CD1c-positive myeloid dendritic cell (primary cell): ENCODE measurements around the gene MYO1A.
"Not testable (repeated sequence)": the region's sequence is repeated elsewhere in the genome, so short reads cannot be mapped to it uniquely, and the experiment has no call there.

Source experiments
- DNase-seq: peaks from one replicate; pipeline ENCODE4 v3.0.0-alpha.2; 2016; ENCODE audit errors: extremely low spot score

The MYO1A gene

DNA sequence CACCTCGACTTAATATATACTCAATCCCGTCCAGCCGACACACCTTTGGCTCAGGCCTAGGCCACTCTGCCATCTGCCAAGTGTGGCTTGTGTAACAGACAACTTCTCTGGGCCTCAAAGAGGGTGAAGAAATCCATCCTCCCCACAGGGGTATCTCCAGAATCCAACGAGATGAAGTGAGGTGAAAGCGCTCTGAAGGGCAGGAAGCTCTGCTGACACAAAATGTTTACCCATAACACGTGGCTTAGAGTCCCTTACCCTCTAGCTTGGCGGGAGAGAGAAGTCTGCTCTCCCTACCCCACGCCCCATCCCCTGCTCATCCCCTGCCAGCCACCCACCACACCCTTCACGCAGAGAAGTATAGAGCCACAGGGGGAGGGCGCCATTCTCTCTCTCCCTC is 56.6 kb downstream of the MYO1A start:
- no peak for DNase-seq

DNA sequence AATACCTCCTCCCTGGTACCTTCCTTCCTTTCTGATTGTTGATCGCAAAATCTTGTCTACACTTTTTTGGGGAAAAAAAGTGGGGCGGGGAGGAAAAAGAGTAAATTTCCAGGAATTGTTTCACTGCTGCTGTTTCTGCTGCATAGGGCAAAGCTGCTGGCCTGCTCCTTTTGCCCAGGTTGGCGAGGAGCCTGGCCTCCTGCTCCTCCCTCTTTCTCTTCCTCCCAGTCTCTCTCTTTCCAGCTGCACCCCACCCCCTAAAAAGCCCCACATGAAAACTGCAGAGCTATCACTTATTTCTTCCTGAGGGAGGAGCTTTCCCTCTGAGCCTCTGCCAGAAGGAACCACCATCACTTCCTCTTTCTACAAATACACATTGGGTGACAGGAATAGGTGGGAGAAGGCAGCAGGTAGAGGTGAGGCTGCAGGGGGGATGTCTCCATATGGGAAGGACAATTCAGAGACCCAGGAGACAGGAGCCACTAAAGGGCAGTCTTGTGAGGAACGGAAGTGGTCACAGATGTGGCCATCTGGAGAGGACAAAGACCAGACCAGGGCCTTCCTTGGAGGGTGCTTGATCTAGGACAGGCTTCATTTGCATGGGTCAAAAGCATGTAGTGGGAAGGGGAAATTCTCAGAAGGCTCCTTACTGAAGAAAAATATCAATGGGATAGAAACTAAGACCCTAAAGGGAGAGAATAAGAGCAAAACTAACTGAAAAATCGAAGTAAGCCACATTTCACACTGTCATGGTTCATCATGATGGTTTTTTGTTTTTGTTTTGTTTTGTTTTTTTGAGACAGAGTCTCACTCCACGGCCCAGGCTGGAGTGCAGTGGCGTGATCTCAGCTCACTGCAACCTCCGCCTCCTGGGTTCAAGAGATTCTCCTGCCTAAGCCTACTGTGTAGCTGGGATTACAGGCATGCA is 58.3 kb downstream of the MYO1A start:
- DNase-seq, result peak; percentile 38

GRCh38 chr12:56990648-56991318 is 59.1 kb downstream of the MYO1A start:
- DNase-seq, result no peak

DNA sequence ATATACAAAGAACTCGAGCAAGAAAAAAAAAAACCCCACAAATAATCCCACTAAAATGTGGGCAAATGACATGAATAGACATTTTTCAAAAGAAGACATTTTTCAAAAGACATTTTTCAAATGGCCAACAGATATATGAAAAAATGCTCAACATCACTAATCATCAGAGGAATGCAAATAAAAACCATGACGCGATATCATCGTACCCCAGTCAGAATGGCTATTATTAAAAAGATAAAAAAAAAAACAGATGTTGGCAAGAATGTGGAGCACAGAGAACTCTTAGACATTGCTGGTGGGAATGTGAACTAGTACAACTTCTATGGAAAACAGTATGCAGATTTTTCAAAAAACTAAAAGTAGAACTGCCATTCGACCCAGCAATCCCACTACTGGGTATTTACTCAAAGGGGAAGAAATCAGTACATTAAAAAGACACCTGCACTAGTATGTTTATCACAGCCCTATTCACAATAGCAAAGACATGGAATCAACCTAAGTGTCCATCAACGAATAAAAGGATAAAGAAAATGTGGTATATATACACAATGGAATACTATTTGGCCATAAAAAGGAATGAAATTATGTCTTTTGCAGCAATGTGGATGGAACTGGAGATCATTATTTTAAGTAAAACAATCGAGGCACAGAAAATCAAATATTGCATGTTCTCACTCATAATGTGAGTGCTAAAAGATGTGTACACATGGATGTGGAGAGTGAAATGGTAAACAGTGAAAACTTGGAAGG is 59.9 kb downstream of the MYO1A start:
- no peak for DNase-seq

DNA sequence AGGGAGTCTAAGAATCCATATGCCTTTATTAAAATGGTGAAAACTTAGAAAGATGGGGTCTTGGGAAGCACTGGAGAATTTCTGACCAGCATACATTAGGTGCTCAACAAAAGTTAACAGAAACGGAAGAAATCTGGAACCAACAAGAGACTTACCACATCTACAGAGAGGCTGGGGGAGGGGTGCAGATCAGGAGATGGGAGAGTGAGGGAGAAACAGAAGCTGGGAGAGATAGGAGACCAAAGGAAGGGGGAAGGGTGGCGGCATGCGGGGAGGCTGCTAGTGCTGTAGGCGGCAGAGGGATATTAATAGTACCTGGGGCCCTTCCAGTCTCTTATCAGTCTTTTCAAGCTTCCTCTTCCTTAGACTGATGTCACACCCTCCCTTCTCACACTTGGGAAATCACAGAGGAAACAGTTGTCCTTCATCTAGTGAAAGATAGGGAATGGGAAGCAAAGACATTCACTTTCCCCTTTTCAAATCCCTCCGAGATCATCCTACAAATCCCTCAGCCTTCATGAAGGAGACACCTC is 61.7 kb downstream of the MYO1A start:
- peak; percentile 38 for DNase-seq

- peak; percentile 86 for DNase-seq
These were observed 62.3 kb downstream of the MYO1A start for GRCh38 chr12:56987551-56988053.

GRCh38 chr12:56987011-56987410 is 62.9 kb downstream of the MYO1A start:
- DNase-seq, result no peak

GRCh38 chr12:56985714-56986113 is 64.2 kb downstream of the MYO1A start:
- DNase-seq, result not testable (repeated sequence)

DNA sequence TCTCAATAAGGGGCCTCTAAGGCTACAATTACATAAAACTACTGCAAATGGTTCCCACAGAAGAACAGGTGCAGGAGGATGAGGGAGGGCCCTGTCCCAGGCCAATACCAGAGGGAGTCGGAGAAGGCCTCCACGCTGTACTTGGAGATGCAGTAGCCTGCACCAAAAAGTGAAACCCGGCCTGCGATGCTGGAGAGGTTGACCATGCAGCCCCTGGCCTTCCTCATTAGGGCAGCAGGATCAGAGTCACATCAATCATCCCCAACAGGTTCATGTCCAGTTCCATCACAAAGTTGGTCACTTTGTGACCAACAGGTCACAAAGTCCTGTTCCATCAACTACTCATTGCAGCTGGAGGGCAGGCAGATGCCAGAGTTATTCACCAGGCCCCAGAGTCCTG is 66.5 kb downstream of the MYO1A start:
- no peak for DNase-seq

DNA sequence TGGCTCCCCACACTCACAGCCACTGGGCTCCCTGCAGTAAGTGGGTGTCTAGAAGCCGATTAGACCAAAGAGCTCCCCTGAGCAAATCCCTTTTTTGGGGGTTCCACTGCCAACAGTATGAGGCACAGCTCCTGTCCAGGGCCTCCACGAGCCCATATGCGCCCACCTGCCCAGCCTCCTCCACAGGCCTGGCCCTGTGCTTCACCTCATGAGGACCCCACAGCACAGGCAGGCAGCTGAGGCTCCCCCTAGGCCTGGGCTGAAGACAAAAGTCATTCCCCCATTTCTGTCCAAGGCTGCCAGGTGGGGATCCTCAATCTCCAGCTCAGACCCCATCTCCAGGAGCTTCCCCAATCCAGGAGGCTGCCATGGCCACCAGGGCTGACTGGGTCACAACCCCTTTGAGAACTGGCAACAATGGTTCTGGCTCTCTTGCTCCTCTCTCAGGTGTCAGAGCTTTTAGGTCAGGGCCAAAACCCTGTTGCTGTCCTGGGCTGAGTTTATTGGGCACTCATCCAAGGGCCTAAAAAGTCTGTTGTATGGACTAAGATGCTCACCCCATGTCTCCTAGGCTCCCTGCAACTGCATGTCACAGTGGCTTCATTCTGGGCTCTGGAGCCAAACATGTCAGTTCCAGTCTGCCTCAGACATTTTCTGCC is 67.2 kb downstream of the MYO1A start:
- DNase-seq, result not testable (repeated sequence)

DNA sequence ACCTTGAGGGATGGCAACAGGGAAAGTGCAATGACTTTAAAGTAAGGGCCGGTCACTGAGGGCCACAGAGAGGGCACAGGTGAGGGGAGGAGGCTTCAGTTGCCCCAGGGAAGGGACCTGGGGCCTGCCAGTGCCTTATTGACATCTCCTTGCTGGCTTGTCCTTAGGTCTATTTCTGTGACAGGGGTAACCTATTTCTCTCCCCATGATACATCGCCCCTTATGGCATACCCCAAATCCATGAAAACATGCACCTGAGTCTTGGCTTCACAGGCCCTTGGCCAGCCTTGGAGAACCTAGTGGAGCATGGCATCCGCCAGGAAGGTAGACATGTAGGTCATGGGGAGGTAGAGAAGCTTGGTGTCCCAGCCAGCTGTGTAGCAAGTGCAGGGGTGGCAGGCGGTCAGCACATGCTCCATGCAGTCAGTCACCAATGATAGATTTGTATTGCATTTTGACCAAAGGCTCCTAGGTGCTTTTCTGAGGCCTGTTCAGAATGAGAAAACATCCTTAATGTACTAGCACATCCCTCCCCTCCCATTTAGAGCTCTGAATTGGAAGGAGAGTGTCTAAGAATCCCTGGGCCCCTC is 68.9 kb downstream of the MYO1A start:
- no peak for DNase-seq

DNA sequence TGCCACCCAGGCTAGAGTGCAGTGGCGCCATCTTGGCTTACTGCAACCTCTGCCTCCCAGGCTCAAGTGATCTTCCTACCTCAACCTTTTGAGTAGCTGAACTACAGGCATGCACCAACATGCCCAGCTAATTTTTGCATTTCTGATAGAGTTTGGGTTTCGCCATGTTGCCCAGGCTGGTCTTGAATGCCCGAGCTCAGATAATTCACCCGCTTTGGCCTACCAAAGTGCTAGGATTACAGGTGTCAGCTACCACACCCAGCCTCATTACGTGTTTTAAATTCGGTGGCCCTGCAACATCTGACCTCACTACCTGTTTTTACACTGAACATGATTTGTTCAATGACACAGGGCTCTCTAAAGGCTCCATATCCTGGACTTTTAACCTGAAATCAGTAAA is 69.7 kb downstream of the MYO1A start:
- DNase-seq, result no peak

DNA sequence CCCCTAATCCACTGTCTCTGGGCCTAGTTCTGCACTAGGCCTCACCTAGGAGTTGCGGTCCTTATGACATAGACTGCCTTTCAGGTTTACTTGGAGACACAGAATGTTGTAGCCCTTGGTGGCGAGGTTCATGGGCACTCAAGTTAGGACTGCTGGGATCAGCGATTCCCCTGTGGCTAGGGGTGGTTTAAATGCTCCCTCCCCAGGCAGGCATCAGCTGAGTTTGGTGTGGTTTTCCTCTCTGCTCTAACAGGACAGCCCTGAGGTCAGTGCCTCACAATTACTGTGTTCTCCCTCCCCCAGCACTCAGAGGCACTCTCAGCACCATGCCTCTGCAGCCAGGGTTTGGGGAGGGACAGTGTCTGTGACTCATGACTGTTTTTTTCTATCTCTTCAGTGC is 70.3 kb downstream of the MYO1A start:
- no peak for DNase-seq
